GM19238 (cell line): Measurements from ENCODE around the gene SURF2.
"Not testable (repeated sequence)": the region's sequence is repeated elsewhere in the genome, so short reads cannot be mapped to it uniquely, and the experiment has no call there.

Experiments used
- DNase-seq: peaks from one replicate; pipeline ENCODE4 v3.0.0; 2011; ENCODE audit warnings: low spot score; ENCODE audit not compliant: insufficient read length

The SURF2 gene

GRCh38 chr9:133375724-133376654, 19.6 kb downstream of the SURF2 start, which contains the start of the genes STKLD1 and SURF4:
TSS of gene STKLD1 (plus strand) at chr9:133376366. CDS start at chr9:133376474, 108 bp downstream.
TSS of gene SURF4 (minus strand) at chr9:133376060. CDS start at chr9:133375969, 91 bp downstream.
- peak; percentile 100 for DNase-seq

GRCh38 chr9:133377280-133377679, 20.9 kb downstream of the SURF2 start:
- not testable (repeated sequence) for DNase-seq

DNA sequence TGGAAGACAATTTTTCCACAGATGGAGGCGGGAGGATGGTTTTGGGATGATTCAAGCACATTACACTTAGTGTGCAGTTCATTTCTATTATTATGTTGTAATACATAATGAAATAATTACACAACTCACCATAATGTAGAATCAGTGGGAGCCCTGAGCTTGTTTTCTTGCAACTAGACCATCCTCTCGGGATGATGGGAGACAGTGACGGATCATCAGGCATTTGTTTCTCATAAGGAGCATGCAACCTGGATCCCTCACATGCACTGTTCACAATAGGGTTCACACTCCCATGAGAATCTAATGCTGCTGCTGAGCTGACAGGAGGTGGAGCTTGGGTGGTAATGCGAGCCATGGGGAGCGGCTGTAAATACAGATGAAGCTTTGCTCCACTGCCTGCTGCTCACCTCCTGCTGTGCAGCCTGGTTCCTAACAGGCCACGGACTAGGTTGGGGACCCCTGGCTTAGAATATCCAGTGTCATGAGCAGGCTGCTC, 21.4 kb downstream of the SURF2 start:
- no peak for DNase-seq

DNA sequence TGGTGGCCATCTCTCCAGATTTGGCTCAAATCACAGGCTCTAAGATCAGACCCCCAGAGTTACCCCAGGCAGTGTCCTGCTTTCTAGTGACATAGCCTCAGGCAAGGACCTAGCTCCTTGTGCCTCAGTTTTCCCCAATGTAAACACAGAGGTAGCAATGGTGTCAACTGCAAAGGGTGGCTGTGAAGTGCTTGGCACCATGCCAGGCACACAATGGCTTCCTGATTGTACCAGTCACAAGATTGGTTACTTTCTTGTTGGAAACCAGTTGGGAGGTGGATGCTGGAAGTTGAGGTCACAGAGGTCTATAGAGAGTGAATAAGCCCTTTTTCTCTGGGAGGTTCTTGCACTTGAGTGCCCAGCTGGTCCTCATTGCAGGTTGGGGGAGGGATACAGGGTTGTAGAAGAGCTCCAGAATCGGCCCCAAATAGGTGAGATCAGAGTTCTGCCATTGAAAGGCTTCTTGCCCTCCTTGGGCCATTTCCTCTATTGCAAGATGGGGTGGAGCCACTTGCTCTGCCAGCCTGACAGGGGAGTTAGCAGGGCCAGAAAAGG, 22.1 kb downstream of the SURF2 start:
- DNase-seq = no peak

- DNase-seq = no peak
Measured at GRCh38 chr9:133379153-133380086, 23.1 kb downstream of the SURF2 start.

- no peak for DNase-seq
Measured at GRCh38 chr9:133380734-133381133, 24.4 kb downstream of the SURF2 start.

DNA sequence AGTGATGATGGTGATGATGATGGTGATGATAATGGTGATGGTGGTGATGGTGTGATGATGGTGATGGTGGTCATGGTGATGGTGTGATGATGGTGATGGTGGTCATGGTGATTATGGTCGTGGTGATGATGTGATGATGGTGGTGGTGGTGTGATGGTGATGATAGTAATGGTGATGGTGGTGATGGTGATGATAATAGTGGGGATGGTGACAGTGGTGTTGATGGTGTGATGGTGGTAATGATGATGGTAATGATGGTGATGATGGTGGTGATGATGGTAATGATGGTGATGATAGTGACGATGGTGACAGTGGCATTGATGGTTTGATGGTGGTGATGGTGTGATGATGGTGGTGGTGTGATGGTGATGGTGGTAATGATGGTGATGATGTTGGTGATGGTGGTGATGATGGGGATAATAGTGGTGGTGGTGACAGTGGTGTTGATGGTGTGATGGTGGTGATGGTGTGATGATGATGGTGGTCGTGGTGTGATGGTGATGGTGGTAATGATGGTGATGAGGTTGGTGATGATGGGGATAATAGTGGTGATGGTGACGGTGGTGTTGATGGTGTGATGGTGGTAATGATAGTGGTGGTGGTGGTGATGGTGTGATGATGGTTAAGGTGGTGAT, 26.3 kb downstream of the SURF2 start:
- DNase-seq = no peak

- DNase-seq = no peak
Measured at GRCh38 chr9:133383438-133383837, 27.1 kb downstream of the SURF2 start.

- DNase-seq = no peak
Measured at GRCh38 chr9:133384736-133385321, 28.5 kb downstream of the SURF2 start.

- DNase-seq = no peak
Measured at GRCh38 chr9:133385452-133385851, 29.1 kb downstream of the SURF2 start.

- no peak for DNase-seq
Measured at GRCh38 chr9:133386338-133386737, 30.0 kb downstream of the SURF2 start.

DNA sequence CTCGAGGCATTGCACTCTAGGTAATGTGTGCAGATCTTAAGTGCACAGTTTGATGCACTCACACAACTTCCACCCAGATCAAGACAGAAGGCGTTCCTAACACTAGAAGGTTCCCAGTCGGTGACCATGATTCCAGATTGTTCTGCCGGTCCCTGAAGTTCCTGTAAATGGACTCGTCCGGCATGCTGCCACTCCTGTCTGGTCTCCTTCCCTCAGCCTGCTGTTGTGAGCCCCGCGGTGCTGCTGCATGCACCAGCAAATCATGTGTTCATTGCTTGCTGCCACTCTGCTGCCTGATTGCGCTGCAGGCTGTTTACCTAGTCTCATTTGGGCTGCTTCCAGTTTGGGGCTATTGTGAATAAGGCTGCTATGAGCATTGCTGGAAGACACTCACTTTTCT, 31.3 kb downstream of the SURF2 start:
- DNase-seq = no peak

DNA sequence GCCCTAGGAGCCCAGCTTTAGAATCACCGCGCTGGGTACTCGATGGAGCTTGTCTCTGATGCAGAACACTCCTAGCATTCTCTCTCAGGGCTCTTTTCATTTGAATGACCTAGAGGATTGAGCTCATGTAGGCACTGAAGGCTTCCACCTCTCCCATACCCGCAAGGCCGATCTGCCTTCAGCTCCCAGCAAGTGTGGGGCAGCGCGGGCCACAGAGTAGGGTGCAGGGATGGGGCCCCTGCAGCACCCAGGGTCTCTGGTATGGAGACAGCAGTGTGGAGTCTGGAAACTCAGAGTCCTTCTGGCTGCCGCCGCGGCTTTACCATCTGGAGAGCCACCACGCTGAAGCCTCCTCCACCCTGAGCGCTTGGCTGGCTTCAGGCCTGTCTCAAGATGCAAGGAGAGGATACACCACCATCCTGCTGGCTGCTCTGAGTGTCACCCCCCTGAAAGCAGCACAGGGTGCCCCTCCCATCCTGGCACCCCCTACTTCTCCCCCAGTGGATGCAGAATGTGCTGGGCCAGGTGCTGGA, 32.7 kb downstream of the SURF2 start:
- no peak for DNase-seq

GRCh38 chr9:133389562-133389961, 33.2 kb downstream of the SURF2 start:
- DNase-seq = no peak

GRCh38 chr9:133390713-133391112, 34.4 kb downstream of the SURF2 start:
- no peak for DNase-seq

DNA sequence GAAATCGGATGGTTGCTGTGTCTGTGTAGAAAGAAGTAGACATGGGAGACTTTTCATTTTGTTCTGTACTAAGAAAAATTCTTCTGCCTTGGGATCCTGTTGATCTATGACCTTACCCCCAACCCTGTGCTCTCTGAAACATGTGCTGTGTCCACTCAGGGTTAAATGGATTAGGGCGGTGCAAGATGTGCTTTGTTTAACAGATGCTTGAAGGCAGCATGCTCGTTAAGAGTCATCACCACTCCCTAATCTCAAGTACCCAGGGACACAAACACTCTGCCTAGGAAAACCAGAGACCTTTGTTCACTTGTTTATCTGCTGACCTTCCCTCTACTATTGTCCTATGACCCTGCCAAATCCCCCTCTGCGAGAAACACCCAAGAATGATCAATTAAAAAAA, 35.1 kb downstream of the SURF2 start:
- not testable (repeated sequence) for DNase-seq

DNA sequence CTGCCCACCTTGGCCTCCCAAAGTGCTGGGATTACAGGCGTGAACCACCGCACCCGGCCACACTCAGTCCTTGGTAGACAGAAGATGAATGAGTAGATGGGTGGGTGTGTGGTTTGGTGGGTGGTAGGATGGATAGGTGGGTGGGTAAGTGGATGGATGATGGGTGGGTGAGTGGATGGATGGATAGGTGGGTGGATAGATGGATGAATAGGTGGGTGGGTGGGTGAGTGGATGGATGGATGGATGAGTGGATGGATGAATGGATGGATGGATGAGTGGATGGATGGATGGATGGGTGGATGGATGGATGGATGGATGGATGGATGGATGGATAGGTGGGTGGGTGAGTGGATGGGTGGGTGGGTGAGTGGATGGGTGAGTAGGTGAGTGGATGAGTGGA, 36.0 kb downstream of the SURF2 start:
- DNase-seq = not testable (repeated sequence)

- no peak for DNase-seq
Measured at GRCh38 chr9:133393399-133393798, 37.0 kb downstream of the SURF2 start.

- DNase-seq = no peak
Measured at GRCh38 chr9:133394687-133395271, 38.4 kb downstream of the SURF2 start.

DNA sequence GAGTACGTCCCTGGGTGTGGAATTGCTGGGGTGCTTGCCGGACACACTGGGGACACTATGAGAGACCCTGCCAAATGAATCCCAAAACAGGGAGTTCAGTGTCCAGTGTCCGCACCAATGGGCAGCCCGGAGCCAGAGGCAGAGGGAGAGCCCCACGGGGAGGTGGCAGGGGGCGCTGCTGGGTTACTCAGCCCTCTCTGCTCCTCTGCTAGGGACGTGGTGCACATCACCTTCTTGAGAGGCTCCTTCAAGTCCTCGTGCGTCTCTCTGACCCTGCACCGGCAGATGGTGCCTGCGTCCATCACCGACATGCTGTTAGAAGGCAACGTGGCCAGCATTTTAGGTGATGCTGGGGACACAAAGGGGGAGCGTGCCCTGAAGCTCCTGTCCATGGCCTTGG, 40.6 kb downstream of the SURF2 start:
- no peak for DNase-seq
